Measurements from ENCODE around the gene CFAP43.

GRCh38 chr10:104245066-104245632 lies 13.0 kb upstream of the CFAP43 start:
- TF ChIP-seq, protein P1, sequence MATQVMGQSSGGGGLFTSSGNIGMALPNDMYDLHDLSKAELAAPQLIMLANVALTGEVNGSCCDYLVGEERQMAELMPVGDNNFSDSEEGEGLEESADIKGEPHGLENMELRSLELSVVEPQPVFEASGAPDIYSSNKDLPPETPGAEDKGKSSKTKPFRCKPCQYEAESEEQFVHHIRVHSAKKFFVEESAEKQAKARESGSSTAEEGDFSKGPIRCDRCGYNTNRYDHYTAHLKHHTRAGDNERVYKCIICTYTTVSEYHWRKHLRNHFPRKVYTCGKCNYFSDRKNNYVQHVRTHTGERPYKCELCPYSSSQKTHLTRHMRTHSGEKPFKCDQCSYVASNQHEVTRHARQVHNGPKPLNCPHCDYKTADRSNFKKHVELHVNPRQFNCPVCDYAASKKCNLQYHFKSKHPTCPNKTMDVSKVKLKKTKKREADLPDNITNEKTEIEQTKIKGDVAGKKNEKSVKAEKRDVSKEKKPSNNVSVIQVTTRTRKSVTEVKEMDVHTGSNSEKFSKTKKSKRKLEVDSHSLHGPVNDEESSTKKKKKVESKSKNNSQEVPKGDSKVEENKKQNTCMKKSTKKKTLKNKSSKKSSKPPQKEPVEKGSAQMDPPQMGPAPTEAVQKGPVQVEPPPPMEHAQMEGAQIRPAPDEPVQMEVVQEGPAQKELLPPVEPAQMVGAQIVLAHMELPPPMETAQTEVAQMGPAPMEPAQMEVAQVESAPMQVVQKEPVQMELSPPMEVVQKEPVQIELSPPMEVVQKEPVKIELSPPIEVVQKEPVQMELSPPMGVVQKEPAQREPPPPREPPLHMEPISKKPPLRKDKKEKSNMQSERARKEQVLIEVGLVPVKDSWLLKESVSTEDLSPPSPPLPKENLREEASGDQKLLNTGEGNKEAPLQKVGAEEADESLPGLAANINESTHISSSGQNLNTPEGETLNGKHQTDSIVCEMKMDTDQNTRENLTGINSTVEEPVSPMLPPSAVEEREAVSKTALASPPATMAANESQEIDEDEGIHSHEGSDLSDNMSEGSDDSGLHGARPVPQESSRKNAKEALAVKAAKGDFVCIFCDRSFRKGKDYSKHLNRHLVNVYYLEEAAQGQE (IDR thresholded peaks at IDR 0.05; ENCODE audit: unreplicated experiment), result no peak
- TF ChIP-seq, protein P2, sequence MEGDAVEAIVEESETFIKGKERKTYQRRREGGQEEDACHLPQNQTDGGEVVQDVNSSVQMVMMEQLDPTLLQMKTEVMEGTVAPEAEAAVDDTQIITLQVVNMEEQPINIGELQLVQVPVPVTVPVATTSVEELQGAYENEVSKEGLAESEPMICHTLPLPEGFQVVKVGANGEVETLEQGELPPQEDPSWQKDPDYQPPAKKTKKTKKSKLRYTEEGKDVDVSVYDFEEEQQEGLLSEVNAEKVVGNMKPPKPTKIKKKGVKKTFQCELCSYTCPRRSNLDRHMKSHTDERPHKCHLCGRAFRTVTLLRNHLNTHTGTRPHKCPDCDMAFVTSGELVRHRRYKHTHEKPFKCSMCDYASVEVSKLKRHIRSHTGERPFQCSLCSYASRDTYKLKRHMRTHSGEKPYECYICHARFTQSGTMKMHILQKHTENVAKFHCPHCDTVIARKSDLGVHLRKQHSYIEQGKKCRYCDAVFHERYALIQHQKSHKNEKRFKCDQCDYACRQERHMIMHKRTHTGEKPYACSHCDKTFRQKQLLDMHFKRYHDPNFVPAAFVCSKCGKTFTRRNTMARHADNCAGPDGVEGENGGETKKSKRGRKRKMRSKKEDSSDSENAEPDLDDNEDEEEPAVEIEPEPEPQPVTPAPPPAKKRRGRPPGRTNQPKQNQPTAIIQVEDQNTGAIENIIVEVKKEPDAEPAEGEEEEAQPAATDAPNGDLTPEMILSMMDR (conservative IDR thresholded peaks at IDR 0.05; ENCODE audit: low read depth in 2 of 2), result no peak
- TF ChIP-seq EZH2phosphoT487 (IDR thresholded peaks at IDR 0.05; ENCODE audit: unreplicated experiment), result no peak
- TF ChIP-seq ZNF114 (CRISPR knock-in tag; IDR thresholded peaks at IDR 0.05), result no peak
- no peak for TF ChIP-seq POLR2AphosphoS5 (IDR thresholded peaks at IDR 0.05; ENCODE audit: low read depth)

All from GM23338 (cell line).